Endodermal cell (in vitro differentiated cells): ENCODE results near the gene ALDH3B2. TPM values are rescaled to one million over a fixed set of nuclear protein-coding genes. Genes with fewer than 3 reads are reported as not detected.

Experiments used
- DNase-seq: peaks from one replicate; pipeline ENCODE4 v3.0.0-alpha.2; 2017
- H3K27ac ChIP-seq: 2 replicates; pipeline ENCODE4 v1.5.1; 2013; ENCODE audit warnings: mild to moderate bottlenecking, low read depth, low read length, moderate library complexity
- H3K27me3 ChIP-seq: 2 replicates; pipeline ENCODE4 v1.6.1; 2013; ENCODE audit warnings: mild to moderate bottlenecking, low read length, moderate library complexity; ENCODE audit not compliant: insufficient read depth, control insufficient read depth, poor library complexity, severe bottlenecking
- H3K36me3 ChIP-seq: 2 replicates; pipeline ENCODE4 v1.7.0; 2013; ENCODE audit warnings: mild to moderate bottlenecking, low read length, moderate library complexity; ENCODE audit not compliant: control insufficient read depth, insufficient read depth
- H3K4me1 ChIP-seq: one replicate; pipeline ENCODE4 v1.7.0; 2013; ENCODE audit warnings: low read length; ENCODE audit not compliant: control insufficient read depth, insufficient read depth
- H3K4me3 ChIP-seq: 2 replicates; pipeline ENCODE4 v1.5.1; 2013; ENCODE audit warnings: mild to moderate bottlenecking, low read length, moderate library complexity
- H3K9ac ChIP-seq: 2 replicates; pipeline ENCODE4 v1.6.1; 2013; ENCODE audit warnings: mild to moderate bottlenecking, low read length, moderate library complexity; ENCODE audit not compliant: poor library complexity, severe bottlenecking; ENCODE audit errors: extremely low read depth
- H3K9me3 ChIP-seq: 2 replicates; pipeline ENCODE4 v1.6.1; 2013; ENCODE audit warnings: mild to moderate bottlenecking, low read length, moderate library complexity; ENCODE audit not compliant: control insufficient read depth
- H3K27ac Mint-ChIP-seq: 2 replicates; pipeline ENCODE4 v1.8.0; 2020; ENCODE audit warnings: mixed read lengths
- H3K27me3 Mint-ChIP-seq: 2 replicates; pipeline ENCODE4 v1.8.0; 2021; ENCODE audit warnings: mild to moderate bottlenecking, mixed read lengths; ENCODE audit not compliant: insufficient read depth
- H3K36me3 Mint-ChIP-seq: 2 replicates; pipeline ENCODE4 v1.8.0; 2020; ENCODE audit warnings: low read depth, mixed read lengths
- H3K4me1 Mint-ChIP-seq: 2 replicates; pipeline ENCODE4 v1.8.0; 2020; ENCODE audit warnings: mixed read lengths
- H3K4me3 Mint-ChIP-seq: 2 replicates; pipeline ENCODE4 v1.8.0; 2020; ENCODE audit warnings: mild to moderate bottlenecking, moderate library complexity, mixed read lengths
- H3K9me3 Mint-ChIP-seq: 2 replicates; pipeline ENCODE4 v1.8.0; 2020; ENCODE audit warnings: mild to moderate bottlenecking, mixed read lengths
- CTCF ChIP-seq: fragments of 200-600 bp; sonication (generic); conservative IDR thresholded peaks from 2 replicates; pipeline ENCODE4 v1.5.0; 2021; ENCODE audit warnings: antibody characterized with exemption, mild to moderate bottlenecking
- WGBS, 2 experiments: methylation state at CpG; one replicate each; pipeline versions ENCODE4 v1.1.5 to v1.1.7; 2013; ENCODE audit warnings: missing lambda C conversion rate in 2 of 2, mixed read lengths in 1 of 2; ENCODE audit not compliant: insufficient coverage in 1 of 2, insufficient read length in 1 of 2; 5-methylcytosine and 5-hydroxymethylcytosine counted together
- total RNA-seq, 2 donors: library from RNA; stranded (reverse); fragmentation: NEBNext Ultra II Directional in 1 of 2; extraction: Animal tissue kit (Norgen Biotek cat#: 25700) in 1 of 2; gene quantifications; 2 replicates in 1 of 2; 3 replicates in 1 of 2; pipeline ENCODE4 v1.2.1, GENCODE V29; 2021

ALDH3B2 gene
- total RNA-seq, 2 donors from 2014 or later, result not detected

DNA sequence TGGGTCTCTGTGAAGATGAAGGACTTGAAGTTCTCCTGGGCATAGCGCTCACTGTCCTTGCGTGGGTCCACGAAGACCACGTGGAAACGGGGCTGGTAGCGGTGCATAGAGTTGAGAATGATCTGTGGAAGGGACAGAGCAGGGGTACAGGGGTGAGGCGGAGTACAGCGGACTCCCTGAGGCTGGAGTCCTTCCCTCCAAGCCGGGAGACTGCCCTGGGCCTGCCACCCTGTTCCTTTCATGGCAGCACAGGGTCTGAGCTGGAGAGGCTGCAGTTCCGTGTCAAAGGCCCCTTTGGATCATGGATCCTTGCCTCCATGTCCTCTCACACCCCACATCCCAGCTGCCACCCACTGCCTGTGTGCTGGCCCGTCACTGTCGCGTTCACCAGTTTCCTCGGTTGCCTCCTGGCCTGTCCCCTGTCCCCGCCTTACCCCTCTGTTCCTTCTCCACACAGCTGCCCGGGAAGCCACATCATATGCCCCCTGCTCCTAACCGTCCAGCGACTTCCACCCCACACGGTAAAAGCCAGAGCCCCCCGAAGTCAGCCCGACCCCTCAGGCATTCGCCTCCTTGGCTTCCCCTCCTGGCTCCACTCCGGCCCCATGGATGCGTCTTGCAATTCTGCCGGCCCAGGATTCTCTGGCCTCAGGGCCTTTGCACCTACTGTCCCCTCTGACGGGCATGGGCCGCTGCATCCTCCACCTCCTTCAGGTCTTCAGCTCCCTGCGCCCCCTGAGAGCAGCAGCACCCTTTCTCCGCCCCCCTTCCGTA is 41.3 kb downstream of the ALDH3B2 start:
- Mint-ChIP-seq H3K4me3 (no peak overlapping the region), H3K4me1 (peaks cover 7% of the 10 kb centered on the region), H3K27ac (no peak overlapping the region), H3K36me3 (no peaks in the 10 kb centered on the region), H3K27me3 (no peaks in the 10 kb centered on the region), H3K9me3 (no peaks in the 10 kb centered on the region)
- peak; percentile 66 for DNase-seq
- Histone ChIP-seq H3K4me1 (peaks cover 8% of the 10 kb centered on the region), H3K9me3 (no peaks in the 10 kb centered on the region), H3K36me3 (no peaks in the 10 kb centered on the region), H3K9ac (no peak overlapping the region), H3K27ac (no peak overlapping the region), H3K4me3 (no peak overlapping the region), H3K27me3 (no peaks in the 10 kb centered on the region)
- 91% methylated on average over 21 to 30 of the region's 30 CpGs for WGBS, 2 experiments
- TF ChIP-seq CTCF, result no peak

- DNase-seq, result peak; percentile 70
- 88 to 94% methylated on average over 6 to 12 of the region's 12 CpGs for WGBS, 2 experiments
Measured at GRCh38 chr11:67632175-67632981, 42.0 kb downstream of the ALDH3B2 start.

GRCh38 chr11:67631853-67632174 is 42.6 kb downstream of the ALDH3B2 start:
- peaks cover 6% of the 10 kb centered on the region for H3K36me3 Mint-ChIP-seq
- no peak for TF ChIP-seq CTCF
- DNase-seq, result no peak
- no peaks in the 10 kb centered on the region for H3K9me3 ChIP-seq
- no peak overlapping the region for H3K27ac ChIP-seq
- no peak overlapping the region for H3K4me3 Mint-ChIP-seq
- H3K4me1 Mint-ChIP-seq, result peaks cover 7% of the 10 kb centered on the region
- no peaks in the 10 kb centered on the region for H3K9me3 Mint-ChIP-seq
- 91 to 100% methylated on average over 2 of the region's 2 CpGs for WGBS, 2 experiments
- H3K27me3 Mint-ChIP-seq, result no peaks in the 10 kb centered on the region
- H3K27me3 ChIP-seq, result no peaks in the 10 kb centered on the region
- peaks cover 8% of the 10 kb centered on the region for H3K4me1 ChIP-seq
- no peaks in the 10 kb centered on the region for H3K36me3 ChIP-seq
- no peak overlapping the region for H3K27ac Mint-ChIP-seq
- no peak overlapping the region for H3K4me3 ChIP-seq
- no peak overlapping the region for H3K9ac ChIP-seq

More at GRCh38 chr11:67632175-67632981, 42.0 kb downstream of the ALDH3B2 start:
- Histone ChIP-seq H3K36me3 (no peaks in the 10 kb centered on the region), H3K27ac (no peak overlapping the region), H3K4me3 (no peak overlapping the region), H3K9me3 (no peaks in the 10 kb centered on the region), H3K27me3 (no peaks in the 10 kb centered on the region), H3K4me1 (peaks cover 8% of the 10 kb centered on the region), H3K9ac (no peak overlapping the region)
- Mint-ChIP-seq H3K9me3 (no peaks in the 10 kb centered on the region), H3K27me3 (no peaks in the 10 kb centered on the region), H3K36me3 (peaks cover under 1% of the 10 kb centered on the region), H3K4me3 (no peak overlapping the region), H3K27ac (peak overlapping the region; percentile 76), H3K4me1 (peaks cover 7% of the 10 kb centered on the region)
- no peak for TF ChIP-seq CTCF
